ENCODE data around the gene ACKR3. TPM values are rescaled to one million over a fixed set of nuclear protein-coding genes. Genes with fewer than 3 reads are reported as not detected.

Gene ACKR3
- total RNA-seq, 1 donor from 2014 or later: 39.3 TPM

GRCh38 chr2:236535024-236535423 lies 34.6 kb upstream of the ACKR3 start:
- DNase-seq: no peak
- Histone ChIP-seq H3K4me3 (no peak overlapping the region), H3K9me3 (replicated peaks) (no peaks in the 10 kb centered on the region), H3K36me3 (no peaks in the 10 kb centered on the region), H3K27me3 (ENCODE audit: low read depth) (no peaks in the 10 kb centered on the region), H3K27ac (replicated peaks) (no peak overlapping the region), H3K4me1 (no peaks in the 10 kb centered on the region)
- TF ChIP-seq, protein P1, sequence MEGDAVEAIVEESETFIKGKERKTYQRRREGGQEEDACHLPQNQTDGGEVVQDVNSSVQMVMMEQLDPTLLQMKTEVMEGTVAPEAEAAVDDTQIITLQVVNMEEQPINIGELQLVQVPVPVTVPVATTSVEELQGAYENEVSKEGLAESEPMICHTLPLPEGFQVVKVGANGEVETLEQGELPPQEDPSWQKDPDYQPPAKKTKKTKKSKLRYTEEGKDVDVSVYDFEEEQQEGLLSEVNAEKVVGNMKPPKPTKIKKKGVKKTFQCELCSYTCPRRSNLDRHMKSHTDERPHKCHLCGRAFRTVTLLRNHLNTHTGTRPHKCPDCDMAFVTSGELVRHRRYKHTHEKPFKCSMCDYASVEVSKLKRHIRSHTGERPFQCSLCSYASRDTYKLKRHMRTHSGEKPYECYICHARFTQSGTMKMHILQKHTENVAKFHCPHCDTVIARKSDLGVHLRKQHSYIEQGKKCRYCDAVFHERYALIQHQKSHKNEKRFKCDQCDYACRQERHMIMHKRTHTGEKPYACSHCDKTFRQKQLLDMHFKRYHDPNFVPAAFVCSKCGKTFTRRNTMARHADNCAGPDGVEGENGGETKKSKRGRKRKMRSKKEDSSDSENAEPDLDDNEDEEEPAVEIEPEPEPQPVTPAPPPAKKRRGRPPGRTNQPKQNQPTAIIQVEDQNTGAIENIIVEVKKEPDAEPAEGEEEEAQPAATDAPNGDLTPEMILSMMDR (IDR thresholded peaks at IDR 0.05; ENCODE audit: borderline replicate concordance): no peak
- intact Hi-C loops (cut with micrococcal nuclease): no loop called here

GRCh38 chr2:236536727-236537398 lies 32.8 kb upstream of the ACKR3 start:
- intact Hi-C loops (cut with micrococcal nuclease): no loop called here
- no peak for DNase-seq
- TF ChIP-seq, protein P1 (IDR thresholded peaks at IDR 0.05; ENCODE audit: borderline replicate concordance): no peak
- no peaks in the 10 kb centered on the region for H3K36me3 ChIP-seq
- H3K9me3 ChIP-seq (replicated peaks): no peaks in the 10 kb centered on the region
- no peaks in the 10 kb centered on the region for H3K4me1 ChIP-seq
- H3K4me3 ChIP-seq: no peak overlapping the region
- H3K27ac ChIP-seq (replicated peaks): no peak overlapping the region
- no peaks in the 10 kb centered on the region for H3K27me3 ChIP-seq (ENCODE audit: low read depth)

DNA sequence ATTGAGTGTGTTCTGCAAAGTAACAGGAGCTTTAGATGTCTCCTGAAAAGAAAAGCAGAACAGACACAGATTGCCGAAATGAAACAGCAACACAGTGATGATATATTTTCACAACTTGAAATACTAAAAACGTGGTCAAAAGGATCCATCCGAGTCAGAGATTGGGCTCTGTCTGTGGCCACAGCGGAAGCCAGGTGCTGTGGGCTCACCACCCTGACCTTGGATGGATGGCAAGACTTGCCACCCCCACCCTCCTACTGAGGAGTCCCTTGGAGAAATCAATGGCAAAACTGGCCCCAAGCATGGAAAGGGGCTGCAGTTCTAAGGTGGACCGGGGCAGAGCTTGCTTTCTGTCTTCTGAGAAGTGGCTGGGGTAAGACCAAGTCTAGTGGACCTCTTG lies 31.4 kb upstream of the ACKR3 start:
- DNase-seq: no peak
- TF ChIP-seq, protein P1 (IDR thresholded peaks at IDR 0.05; ENCODE audit: borderline replicate concordance): no peak
- no peaks in the 10 kb centered on the region for H3K27me3 ChIP-seq (ENCODE audit: low read depth)
- H3K27ac ChIP-seq (replicated peaks): no peak overlapping the region
- H3K4me1 ChIP-seq: no peaks in the 10 kb centered on the region
- intact Hi-C loops (cut with micrococcal nuclease): no loop called here
- no peaks in the 10 kb centered on the region for H3K9me3 ChIP-seq (replicated peaks)
- no peak overlapping the region for H3K4me3 ChIP-seq
- H3K36me3 ChIP-seq: no peaks in the 10 kb centered on the region

- Histone ChIP-seq H3K27me3 (ENCODE audit: low read depth) (no peaks in the 10 kb centered on the region), H3K36me3 (no peaks in the 10 kb centered on the region), H3K4me1 (peaks cover under 1% of the 10 kb centered on the region), H3K9me3 (replicated peaks) (no peaks in the 10 kb centered on the region), H3K27ac (replicated peaks) (no peak overlapping the region), H3K4me3 (no peak overlapping the region)
- no peak for DNase-seq
- intact Hi-C loops (cut with micrococcal nuclease): no loop called here
- TF ChIP-seq, protein P1 (IDR thresholded peaks at IDR 0.05; ENCODE audit: borderline replicate concordance): no peak
Measured at GRCh38 chr2:236541008-236541562, 28.5 kb upstream of the ACKR3 start.

GRCh38 chr2:236544362-236544761 lies 25.3 kb upstream of the ACKR3 start:
- no peaks in the 10 kb centered on the region for H3K27me3 ChIP-seq (ENCODE audit: low read depth)
- DNase-seq: no peak
- H3K4me3 ChIP-seq: no peak overlapping the region
- TF ChIP-seq, protein P1 (IDR thresholded peaks at IDR 0.05; ENCODE audit: borderline replicate concordance): no peak
- H3K9me3 ChIP-seq (replicated peaks): peaks cover 9% of the 10 kb centered on the region
- H3K36me3 ChIP-seq: no peaks in the 10 kb centered on the region
- H3K27ac ChIP-seq (replicated peaks): no peak overlapping the region
- intact Hi-C loops (cut with micrococcal nuclease): no loop called here
- H3K4me1 ChIP-seq: peaks cover 9% of the 10 kb centered on the region

Measured in left ventricle myocardium inferior (tissue), 1 donor.